ENCODE measurements around the gene INPPL1.

The INPPL1 gene

GRCh38 chr11:72220696-72221363 lies 3.7 kb upstream of the INPPL1 start:
- no peak for DNase-seq

DNA sequence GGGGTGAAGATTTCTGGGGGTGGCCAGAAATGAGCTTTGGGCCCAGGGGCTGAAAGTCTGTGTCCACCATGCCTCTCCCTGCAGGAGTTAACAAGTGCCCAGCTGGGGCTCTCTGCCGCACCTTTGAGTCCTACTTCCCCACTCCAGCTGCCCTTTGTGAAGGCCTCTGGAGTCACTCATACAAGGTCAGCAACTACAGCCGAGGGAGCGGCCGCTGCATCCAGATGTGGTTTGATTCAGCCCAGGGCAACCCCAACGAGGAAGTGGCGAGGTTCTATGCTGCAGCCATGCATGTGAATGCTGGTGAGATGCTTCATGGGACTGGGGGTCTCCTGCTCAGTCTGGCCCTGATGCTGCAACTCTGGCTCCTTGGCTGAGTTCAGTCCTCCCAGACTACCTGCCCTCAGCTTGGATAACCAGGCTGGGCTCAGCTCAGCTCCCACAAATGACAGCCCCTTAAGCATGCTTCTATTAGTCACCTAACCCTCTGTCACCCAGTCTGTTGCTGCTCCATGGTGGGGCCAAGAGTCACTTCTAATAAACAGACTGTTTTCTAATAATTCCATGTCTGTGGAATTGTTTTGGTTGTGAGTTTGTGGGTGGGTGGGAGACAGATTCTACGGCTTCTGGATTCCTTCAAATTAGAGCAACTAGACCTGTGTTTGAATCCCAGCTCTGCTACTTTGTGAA lies 3.0 kb upstream of the INPPL1 start:
- DNase-seq, result no peak

- DNase-seq, result peak; percentile 69
Measured at GRCh38 chr11:72222106-72222891, 2.3 kb upstream of the INPPL1 start.

GRCh38 chr11:72222907-72223614 lies 1.5 kb upstream of the INPPL1 start:
- DNase-seq, result peak; percentile 96

GRCh38 chr11:72223615-72224563 lies 678 bp upstream of the INPPL1 start:
- peak; percentile 81 for DNase-seq

- no peak for DNase-seq
Measured at GRCh38 chr11:72225411-72225951, 914 bp downstream of the INPPL1 start.

GRCh38 chr11:72226701-72227100 lies 2.1 kb downstream of the INPPL1 start:
- DNase-seq, result no peak

- peak; percentile 91 for DNase-seq
Measured at GRCh38 chr11:72227316-72228228, 3.0 kb downstream of the INPPL1 start.

DNA sequence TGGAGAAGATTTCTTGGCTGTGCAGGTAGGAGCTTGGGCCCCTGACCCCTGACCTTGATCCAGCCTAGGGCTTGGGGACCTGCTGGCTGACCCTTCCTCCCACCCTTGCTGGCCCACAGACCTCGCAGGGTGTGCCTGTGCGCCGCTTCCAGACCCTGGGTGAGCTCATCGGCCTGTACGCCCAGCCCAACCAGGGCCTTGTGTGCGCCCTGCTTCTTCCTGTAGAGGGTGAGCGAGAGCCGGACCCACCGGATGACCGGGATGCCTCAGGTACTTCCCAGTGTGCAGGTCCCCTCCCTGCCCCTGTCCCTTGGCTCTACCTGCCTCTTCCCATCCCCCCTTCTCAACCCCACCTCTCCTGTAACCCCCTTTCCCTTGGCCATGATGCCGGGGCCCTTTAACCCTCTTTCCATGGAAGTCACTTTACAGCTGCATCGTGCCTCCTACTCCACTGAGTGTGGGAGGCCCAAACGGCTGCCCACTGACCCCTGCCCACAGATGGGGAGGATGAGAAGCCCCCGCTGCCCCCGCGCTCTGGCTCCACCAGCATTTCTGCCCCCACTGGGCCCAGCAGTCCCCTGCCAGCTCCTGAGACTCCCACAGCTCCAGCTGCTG lies 3.8 kb downstream of the INPPL1 start:
- DNase-seq, result no peak

- DNase-seq, result no peak
Measured at GRCh38 chr11:72228844-72229231, 4.3 kb downstream of the INPPL1 start.

GRCh38 chr11:72229336-72229924 lies 4.9 kb downstream of the INPPL1 start:
- DNase-seq, result no peak

DNA sequence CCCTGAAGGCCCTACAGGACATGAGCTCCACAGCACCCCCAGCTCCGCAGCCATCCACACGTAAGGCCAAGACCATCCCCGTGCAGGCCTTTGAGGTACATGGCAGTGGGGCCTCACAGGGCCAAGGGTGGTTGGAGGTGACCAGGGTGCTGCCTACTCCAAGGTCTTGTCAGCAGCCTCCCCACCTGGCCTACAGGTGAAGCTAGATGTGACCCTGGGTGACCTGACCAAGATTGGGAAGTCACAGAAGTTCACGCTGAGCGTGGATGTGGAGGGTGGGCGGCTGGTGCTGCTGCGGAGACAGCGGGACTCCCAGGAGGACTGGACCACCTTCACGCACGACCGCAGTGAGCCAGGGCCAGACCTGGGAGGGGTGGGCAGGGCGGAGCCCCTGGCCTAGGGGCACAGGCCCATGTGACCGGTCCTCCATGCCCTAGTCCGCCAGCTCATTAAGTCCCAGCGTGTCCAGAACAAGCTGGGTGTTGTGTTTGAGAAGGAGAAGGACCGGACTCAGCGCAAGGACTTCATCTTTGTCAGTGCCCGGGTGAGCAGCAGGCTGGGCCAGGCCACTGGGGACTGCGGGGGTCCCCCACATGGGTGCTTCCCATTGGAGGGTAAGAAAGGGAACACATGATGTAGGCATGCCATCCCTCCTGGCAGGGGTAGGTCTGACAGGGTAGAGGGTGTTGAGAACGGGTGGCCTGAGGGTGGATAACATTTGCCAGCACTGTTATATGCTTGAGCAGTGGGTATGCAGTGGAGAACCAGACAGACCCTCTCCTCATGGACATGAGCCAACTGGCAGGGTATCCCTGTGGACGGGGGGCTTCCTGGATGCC lies 5.6 kb downstream of the INPPL1 start:
- DNase-seq, result no peak

- no peak for DNase-seq
Measured at GRCh38 chr11:72230764-72231365, 6.3 kb downstream of the INPPL1 start.

GRCh38 chr11:72231396-72232259 lies 7.1 kb downstream of the INPPL1 start:
- DNase-seq, result no peak

DNA sequence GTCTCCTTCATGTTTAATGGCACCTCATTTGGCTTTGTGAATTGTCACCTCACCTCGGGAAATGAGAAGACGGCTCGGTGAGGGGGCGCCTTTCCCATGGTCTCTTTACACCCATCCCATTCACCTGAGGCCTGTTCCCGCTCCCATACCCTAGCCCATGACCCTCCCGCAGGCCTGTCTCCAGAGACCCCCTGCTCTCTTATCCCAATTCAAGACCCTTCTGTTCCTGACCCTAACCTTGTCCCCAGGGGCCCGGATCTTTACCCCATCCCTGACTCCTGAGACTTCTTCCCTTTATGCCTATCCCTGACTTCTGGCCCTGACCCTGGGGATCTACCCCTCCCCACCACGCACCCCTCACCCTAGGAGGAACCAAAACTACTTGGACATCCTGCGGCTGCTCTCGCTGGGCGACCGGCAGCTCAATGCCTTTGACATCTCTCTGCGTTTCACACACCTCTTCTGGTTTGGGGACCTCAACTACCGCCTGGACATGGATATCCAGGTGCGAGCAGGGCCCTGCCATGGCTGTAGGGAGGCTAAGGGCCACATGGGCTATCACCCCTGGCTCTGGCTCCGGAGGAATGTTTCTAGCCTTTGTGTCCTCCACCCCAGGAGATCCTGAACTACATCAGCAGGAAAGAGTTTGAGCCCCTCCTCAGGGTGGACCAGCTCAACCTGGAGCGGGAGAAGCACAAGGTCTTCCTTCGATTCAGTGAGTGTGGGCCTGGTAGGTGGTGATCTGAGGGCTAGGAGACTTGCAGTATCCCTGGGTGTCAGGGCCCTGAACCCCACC lies 7.9 kb downstream of the INPPL1 start:
- DNase-seq, result no peak

DNA sequence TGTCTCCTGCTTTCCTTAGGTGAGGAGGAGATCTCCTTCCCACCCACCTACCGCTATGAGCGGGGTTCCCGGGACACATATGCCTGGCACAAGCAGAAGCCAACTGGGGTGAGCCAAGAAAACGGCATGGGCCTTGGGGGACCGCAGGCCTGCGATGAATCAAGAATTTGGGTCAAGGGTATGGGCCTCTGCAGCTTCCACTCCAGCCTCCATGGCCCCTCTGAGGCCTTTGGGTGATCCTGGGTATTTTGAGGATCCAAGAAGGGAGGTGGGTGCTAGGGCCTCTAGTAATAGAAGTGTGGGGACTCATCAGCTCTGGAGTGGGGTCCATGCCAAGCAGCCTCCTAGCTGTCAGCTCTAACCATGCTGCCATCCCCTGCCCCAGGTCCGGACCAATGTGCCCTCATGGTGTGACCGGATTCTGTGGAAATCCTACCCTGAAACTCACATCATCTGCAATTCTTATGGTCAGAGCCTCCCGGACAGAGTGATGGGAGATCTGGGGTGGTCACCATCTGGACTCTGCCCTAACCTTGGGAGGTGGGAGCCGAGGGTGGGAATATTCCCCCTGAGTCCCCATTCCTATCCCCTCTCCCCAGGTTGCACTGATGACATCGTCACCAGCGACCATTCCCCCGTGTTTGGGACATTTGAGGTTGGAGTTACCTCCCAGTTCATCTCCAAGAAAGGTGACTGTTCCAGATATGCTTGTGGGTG lies 8.6 kb downstream of the INPPL1 start:
- no peak for DNase-seq
